Loucy (cell line): ENCODE results near the gene TSPAN9.

Experiments
- CTCF ChIP-seq: fragments of 200-600 bp; sonication (generic); conservative IDR thresholded peaks from 2 replicates; pipeline ENCODE4 v1.5.1; 2014; ENCODE audit warnings: mild to moderate bottlenecking, antibody characterized with exemption, low read length
- EZH2phosphoT487 ChIP-seq: fragments of 200-600 bp; IDR thresholded peaks from 2 replicates; pipeline ENCODE4 v1.6.1; 2018; ENCODE audit warnings: antibody characterized with exemption, mild to moderate bottlenecking, moderate library complexity, borderline replicate concordance

DNA sequence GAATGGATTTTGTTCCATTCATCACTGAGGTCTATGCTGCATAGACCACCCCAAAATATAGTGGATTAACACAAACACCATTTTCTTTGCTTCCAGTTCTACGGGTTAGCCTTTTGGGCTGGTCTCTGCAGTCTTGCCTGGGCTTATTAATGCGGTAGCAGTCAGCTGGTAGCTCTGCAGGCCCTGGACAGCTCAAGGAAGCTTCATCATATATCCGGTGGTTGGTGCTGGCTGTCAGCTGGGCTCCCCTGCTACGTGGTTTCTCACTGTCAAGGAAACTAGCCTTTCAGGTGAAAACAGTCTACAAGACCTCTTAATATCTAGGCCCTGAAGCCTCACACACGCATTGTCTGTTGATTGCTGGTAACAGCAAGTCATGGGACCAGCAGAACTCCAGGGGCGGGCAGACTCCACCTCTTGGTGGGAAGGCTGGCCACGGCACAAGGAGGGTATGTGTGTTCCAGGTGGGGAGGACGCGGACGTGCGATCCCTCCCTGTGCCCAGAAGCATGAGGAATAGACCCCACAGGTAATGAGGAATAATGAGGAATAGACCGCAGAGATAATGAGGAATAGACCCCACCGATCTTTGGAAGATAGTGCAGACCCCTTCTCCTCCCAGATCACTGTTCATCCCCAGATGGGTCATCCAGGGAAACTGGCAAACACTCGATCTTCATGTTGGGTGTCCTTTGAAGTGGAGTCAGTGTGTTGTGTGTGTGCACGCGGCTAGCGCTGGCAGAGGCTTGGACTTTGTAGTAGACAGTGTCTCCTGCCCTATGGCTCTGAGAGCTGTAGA lies 13.3 kb downstream of the TSPAN9 start:
- TF ChIP-seq EZH2phosphoT487 (no peak), CTCF (no peak)
